CD4-positive, alpha-beta T cell treated with Interleukin-17A for 4 hours (primary cell): ENCODE data around the gene DCBLD1.
"Not testable (repeated sequence)": the region's sequence is repeated elsewhere in the genome, so short reads cannot be mapped to it uniquely, and the experiment has no call there.

Source experiments
- DNase-seq: peaks from one replicate; pipeline ENCODE4 v3.0.0-alpha.2; 2020; ENCODE audit warnings: mixed read lengths

Gene DCBLD1

DNA sequence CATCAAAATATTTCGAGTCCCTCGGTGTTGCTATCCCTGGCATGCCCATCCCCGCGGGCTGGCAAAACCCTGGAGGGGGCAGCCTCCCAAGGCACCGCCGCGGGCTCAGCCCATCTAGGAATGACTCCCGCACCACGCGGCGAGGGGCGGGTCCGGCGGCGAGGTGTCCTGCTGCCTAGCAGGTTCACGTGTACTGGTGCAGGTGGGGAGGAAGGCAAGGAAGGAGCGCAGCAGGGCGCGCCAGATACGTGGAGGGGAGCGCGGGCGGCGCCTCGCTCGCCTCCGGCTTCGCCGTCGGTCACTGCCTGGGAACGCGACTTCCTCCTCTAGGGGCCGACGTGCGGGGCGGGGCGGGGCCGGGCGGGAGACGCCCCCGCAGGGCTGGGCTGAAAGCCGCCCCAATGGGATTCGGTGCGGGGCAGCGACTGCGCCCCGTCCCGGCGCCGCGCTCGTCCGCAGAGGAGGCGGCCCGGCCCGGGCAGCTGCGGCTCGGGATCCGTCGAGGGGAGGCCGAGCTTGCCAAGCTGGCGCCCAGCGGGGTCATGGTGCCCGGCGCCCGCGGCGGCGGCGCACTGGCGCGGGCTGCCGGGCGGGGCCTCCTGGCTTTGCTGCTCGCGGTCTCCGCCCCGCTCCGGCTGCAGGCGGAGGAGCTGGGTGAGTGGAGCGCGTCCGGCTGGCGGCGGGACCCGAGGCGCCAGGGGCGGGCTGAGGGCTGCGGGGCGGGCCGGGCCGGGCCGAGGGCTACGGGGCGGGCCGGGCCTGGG, at the start of gene DCBLD1:
Gene DCBLD1, plus strand, starts transcription at position 435 of the 764 bp plus-strand sequence. Its CDS starts 108 bp downstream, at position 543.
- peak; percentile 66 for DNase-seq

DNA sequence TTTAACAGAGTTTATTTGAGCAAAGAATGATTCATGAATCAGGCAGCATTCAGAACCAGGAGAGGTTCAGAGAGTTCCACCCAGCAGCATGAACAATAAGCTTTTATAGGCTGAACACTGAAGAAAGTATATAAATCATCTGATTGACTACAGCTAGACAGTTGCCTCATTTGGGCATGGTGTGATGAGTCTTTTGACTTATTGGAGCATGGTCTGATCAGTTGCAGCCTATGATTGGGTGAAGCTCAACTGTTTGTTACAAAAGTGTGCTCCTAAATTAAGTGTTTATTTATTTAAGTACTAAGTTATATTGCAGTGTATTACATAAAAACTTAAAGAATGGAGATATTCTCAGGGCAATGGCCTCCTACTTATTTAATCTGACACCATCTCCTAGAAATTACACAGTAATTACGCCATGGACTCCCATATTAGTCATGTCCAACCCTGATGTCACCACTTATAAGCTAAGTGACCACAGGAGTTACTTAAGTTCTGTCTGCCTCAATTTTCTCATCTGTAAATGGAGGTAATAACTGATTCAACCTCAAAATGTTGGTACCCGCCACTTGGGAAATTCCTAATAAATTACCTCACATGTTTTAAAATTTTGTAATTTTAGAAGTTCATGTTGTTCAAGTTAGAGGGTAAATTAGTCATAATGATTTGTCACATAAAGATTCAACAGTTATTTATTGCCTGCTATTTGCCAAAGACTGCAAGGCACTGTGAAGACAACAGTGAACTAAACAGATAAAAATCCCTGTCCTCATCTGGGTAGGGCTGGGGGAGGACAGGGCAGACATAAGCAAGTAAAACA, 41.6 kb upstream of the DCBLD1 start:
- no peak for DNase-seq

DNA sequence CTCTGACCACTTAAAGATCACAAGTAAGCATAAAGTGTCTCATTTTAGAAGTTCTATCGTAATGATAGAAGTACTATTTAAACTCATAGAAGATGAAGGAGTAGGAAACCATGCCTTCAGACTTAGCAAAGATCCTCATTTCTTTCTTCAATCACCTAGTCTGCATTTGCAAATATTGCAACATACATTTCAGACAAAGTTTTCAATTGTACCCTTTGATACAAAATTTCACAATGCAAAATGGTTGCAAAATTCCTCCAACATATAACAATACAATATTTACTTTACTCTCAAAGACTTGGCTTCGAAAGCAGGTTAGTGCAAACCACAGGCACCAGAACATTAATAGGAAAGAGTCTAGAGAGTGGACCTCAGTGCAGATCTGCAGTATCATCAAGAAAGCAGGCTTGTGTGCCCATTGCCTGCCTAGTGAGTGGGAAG, 40.6 kb upstream of the DCBLD1 start:
- DNase-seq = no peak

DNA sequence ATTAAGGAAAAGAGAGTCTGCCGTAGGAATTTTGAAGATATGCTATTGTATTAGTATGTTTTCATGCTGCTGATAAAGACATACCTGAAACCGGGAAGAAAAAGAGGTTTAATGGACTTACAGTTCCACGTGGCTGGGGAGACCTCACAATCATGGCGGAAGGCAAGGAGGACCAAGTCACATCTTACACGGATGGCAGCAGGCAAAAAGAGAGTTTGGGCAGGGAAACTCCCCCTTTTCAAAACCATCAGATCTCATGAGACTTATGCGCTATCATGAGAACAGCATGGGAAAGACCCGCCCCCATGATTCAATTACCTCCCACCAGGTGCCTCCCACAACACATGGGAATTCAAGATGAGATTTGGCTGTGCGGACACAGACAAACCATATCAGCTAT, 40.2 kb upstream of the DCBLD1 start:
- DNase-seq = not testable (repeated sequence)

DNA sequence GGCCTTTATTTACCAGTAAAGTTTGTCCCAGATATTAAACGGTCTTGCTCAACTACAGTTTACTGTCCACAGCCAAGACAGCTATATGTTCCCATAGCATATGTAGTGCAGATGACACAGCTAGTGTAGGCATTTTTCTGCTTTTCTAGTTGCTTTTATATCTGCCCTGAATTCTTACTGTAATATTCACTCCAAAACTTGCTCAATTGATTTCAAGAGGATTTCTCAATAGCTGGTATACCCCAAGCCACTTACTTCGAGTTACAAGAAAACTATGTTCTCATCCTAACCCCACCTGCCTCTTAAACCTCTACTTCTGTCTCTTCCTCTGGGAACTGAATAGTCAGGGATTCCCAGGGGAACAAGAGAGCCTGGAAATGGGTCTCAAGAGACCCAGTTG, 37.9 kb upstream of the DCBLD1 start:
- no peak for DNase-seq

DNA sequence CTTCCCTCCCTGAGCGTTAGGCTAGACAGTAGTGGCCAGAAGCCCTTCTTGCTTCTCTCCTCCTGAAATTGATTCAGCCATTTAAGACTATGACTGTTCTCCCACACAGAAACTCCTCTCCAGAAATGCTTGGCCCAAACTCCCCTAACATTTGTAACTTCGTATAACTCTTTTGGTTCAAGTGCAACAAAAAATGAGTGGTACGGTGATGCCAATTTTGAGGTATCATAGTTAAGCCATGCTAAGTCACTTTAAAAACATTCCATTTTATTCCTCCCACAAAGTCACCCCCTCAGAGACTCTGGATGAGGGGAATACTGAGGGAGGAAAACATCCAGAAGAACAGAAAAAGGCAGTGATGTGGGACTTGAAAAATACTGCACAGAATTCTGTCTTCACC, 35.6 kb upstream of the DCBLD1 start:
- no peak for DNase-seq

DNA sequence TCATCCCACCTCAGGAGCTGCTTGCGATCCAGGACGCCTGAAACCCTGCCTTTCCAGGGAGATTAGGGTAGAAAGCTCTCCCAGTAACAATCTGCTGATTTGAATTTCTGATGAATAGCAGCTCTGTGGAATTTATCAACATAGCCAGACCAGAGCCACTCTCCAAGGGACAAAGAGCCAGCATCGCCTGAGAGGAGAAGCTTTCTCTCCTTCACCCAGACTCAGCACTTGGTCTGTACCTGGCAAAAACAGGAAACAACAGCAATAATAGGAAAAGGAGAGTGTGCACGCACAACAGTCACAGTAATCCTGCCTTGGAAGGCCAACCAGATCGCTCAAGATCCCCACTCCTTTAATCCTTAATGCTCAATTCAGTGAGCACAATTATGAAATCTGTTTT, 34.5 kb upstream of the DCBLD1 start:
- no peak for DNase-seq

DNA sequence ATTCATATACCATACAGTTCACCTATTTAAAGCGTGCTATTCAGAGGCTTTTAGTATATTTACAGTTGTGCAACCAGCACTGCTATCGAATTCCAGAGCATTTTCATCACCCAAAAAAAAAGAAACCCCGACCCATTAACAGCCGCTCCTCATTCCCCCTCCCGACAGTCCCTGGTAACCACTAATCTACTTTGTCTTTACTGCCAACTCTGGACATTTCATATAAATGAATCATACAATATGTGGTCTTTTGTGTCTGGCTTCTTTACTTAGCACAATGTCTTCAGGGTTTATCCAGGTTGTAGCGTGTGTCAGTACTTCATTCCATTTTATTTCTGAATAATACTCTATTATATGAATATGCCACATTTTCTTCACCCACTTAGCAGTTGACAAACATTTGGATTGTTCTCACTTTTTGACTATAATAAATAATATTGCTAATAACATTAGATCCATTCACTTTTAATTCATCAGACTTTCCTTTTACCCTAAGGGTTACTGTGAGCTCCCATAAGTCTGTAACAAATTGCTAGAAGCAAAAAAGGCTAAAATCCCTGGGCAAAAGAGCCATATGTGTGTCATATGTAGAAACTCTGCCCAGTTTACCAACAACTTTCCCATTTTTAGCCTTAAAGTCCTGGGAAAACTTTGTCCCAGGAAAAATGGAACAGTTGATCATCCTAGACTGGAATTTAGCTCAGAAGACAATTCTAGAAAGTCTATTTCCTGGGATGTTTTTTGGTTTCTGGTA, 33.6 kb upstream of the DCBLD1 start:
- DNase-seq = no peak

DNA sequence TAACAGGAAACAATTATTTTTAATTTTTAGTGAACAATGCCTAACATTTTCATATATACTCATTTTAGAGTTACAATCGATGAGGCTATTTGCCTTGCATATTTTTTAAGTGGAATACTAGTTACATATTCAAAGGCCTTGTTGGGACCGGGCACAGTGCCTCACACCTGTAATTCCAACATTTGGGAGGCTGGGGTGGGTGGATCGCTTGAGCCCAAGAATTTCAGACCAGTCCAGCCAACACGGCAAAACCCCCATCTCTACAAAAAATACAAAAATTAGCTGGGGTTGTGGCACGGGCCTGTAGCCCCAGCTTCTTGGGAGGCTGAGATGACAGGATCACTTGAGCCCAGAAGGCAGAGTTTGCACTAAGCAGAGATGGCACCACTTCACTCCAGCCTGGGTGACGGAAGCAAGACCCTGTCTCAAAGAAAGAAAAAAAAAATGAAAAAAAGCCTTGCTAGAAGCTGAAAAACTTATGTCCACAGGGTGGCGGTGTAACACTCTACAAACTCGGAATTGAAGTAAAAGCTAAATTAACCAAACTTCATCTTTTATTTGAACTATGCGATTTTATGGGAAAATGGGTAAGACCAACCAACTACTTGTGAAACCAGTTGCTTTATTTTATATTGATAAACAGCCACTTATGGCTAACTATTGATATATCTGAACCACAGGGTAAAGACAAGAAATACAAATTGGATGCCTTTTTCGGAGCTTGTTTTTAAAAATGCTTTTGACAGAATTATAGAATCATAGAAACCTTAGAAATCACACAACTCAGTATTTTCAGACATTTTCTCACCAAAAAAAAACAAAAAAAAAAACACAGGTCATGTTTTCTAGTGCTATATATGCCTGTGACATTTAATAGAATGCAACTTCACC, 32.7 kb upstream of the DCBLD1 start:
- DNase-seq = peak; percentile 76

DNA sequence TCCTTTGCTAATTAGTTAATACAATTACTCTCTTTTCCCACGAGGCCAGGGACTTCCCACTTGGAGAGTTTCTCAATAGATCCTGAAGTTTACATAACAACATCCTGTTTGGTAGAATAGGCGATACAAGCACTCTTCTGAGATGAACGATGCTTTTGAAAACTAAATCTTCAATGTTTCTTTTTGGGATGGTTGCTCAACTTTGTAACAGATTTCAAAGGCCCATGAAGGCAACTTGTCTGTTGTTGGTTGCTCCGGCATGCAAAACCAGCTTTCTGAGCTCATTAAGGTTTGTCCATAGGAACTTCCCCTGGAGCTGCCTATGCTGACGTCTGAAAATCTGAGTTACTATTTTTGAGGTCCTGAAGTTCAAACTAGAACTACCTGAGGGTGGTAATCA, 30.8 kb upstream of the DCBLD1 start:
- no peak for DNase-seq

DNA sequence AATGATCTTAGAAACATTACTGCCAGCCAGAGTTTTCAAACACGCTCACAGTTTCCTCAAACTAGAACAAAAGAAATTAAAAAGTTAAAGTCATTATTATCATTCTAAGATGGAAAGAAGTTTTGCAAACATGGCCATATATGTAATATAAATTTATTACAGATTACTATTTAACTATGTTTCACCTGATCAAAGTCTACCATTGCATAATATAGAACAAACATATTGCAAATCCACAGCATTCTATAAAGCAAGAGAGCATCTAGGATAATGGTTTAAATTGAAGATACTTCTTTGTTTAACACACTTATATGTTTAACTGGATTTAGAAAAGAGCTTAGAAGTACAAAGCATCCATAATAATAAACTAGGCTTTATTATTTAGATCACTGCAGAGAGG, 26.2 kb upstream of the DCBLD1 start:
- no peak for DNase-seq

DNA sequence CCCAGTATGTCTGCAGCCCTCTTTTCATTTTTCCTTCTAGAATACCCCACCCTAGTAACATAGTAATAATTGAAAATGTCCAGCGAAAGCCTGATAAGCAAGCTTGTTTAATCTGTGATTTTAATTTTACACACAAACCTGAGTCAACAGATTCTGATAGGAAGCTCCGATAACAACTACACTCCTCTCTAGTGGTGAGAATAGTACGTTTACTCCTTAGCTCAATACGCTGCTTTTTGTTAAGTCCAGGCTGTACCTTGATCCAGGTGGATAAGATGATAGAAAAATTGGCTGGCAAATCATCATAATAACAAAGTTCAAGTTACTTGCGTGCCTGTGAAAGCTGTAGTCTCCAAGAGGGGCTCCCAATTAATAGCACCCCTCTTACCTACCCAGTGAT, 25.5 kb upstream of the DCBLD1 start:
- DNase-seq = no peak

DNA sequence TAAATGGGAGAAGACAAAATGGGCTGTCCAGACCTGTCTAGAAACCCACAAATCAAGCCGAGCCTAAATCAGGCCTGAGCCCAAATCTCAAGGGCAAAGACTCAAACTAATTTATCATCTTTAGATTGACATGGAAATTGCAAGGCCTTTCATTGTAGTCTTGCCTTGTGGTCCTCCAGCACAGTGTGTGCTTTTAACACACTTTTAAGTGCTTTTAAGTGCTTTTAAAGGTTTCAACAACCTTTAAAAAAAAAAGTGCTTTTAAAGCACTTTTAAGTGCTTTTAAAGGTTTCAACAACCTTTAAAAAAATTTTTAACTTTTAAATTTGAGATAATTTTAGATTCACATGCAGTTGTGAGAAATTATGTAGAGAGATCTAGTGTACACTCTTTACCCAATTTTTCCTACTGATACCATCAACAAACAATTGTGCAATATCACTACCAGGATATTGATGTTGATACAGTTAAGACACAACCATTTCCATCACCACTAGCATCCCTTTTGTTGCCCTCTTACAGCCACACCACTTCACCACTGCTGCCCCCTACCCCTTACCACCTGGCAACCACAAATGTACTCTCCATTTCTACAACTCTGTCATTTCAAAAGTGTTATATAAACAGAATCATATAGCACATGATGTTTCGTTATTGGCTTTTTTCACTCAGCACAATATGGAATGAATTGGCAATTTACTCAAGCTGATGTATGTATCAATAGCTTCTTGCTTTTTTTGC, 23.1 kb upstream of the DCBLD1 start:
- no peak for DNase-seq

DNA sequence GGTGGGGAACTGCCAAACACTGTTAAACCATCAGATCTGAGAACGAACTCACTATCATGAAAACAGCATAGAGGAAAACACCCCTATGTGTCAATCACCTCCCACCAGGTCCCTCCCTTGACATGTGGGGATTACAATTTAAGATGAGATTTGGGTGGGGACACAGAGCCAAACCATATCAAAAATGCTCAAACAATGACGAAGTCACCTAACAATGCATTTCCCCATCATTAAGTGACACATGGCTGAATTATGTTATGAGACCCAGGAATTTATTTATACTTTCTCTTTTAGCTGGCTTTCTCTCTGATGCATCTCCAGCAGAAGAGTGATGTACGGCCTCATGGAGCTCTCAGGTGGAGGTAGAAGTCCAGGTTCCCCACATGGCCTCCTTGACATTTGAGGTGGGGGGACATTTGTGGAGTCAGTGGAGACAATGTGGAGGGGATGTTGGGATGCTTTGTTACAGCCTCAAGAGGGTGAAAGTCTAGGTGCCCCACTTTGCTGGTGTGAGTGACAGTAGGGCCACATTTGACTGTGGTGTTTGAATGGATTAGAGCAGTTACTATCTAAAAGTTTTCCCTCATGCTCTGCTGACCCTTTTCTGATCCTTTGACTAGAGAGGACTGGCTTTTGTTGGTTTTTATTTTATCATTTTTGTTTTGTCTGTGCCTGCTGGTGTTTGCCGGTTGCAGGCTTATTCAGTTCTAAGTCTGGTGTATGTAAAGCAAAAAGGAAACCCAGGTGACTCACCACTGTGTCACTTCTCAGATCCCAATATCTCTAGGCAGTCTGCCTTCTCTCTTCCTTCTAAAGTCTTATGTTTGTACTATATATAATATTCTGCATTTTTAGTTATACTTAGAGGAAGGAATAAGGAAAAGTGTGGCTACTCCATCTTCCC, 18.5 kb upstream of the DCBLD1 start:
- DNase-seq = no peak

DNA sequence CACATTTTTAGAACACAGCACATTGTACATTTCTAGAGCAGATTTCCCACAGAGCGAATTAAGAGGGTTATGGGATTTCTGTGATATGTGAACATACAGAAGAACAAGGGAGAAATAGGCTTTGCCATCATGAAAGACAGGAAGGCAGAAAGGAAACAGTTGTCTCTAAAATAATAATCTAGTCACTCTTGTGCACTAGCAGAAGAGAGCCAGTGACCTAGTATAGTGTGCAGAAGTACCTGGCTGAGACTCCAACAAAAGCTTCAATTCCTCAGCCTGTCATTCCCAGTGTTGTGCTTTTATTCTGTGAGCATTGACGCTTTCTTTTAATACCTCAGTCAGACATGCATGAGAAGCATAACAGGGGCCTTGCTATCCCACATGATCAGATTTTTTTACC, 17.8 kb upstream of the DCBLD1 start:
- no peak for DNase-seq

DNA sequence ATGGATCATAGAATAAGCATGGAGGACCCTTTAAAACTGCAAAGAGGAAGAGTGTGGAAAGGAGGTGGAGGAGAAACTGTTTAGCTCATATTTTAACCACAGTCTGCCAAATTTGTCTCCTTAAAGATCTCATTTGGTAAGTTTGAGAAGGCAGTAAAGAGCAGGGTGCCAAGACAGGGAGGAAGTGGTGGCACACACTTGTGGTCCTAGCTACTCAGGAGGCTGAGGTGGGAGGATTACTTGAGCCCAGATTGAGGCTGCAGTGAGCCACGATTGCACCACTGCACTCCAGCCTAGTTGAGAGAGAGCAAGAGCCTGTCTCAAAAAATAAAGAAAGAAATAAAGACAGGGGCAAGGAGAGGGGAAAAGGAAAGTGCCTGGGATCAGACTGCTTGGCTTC, 16.8 kb upstream of the DCBLD1 start:
- no peak for DNase-seq

DNA sequence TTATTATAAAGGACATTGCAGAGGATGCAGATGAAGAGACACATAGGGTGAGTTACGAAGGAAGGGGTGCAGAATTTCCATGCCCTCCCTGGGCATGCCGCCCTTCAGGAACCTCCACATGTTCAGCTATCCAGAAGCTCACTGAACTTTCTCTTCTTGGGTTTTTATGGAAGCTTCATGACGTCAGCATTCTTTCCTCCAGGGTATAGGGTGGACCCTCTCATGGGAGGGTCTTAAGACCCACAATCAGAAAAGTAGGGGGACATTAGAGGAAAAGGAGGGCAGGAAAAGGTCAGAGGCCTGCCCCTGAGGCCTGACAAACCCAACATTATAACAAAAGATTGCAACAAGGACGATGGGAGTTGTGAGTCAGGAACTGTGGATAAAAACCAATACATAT, 14.6 kb upstream of the DCBLD1 start:
- no peak for DNase-seq

DNA sequence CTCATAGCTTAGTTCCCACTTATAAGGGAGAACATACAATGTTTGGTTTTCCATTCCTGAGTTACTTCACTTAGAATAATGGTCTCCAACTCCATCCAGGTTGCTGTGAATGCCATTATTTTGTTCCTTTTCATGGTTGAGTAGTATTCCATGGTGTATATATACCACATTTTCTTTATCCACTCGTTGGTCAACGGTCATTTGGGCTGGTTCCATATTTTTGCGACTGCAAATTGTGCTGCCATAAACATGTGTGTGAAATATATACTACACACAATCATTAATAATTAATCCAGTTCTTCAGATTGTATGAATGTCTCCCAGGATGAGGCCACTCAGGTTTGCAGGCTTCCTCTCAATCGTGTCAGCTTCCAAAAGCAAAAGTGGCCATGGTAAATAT, 13.9 kb upstream of the DCBLD1 start:
- not testable (repeated sequence) for DNase-seq

DNA sequence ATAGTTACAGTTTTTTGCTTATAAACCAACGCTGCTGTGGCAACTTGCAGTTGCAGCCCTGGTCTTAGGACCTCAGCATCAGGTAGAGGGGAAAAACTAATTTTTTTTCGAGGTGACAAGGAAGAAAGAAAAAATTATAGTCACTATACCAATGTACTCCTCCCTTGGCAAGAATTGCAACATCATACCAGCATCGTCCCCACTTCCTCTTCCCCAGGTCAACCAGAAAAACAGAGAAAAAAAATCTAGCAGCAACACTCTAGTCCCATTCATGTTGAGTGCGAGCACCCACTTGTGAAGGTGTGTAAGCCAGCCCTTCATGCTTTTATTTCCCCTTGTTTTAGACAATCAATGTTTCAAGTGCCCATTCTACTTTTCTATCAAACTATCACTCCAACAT, 13.1 kb upstream of the DCBLD1 start:
- DNase-seq = no peak

DNA sequence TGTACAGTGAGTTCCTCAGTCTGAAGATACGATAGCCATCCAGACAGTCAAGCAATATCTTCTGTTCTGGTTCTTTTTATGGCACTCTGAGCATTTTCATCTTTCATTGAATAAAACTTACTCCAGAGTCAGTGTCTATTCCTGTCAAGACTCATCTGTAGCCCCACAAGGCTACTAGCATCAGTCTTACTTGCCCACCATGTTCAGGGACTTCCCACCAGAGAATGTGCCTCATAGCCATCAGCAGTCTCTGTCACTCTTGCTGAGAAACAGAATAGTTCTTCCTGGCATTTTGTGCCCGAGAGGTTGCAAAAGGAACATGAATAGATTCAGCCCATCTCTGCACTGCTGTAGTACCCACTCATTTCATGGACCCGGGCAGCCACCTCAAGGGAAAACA, 12.7 kb upstream of the DCBLD1 start:
- no peak for DNase-seq

DNA sequence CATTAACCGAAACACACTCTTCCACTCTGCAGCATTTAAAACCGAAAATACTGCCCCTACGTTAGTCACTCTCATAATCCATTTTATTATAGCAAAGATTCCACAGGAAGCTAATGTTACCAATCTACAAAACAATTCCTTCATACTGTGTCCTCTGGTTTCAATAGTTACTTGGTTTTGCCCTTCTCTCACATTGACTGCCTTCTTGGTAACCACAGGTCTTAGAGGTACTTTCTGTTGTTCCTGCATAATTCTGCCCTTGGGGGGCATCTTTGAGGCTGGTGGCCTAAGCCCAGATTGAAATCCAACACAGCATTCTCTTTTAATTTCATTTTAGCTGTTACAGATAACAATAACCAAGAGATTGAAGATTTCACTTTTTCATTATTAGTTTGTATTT, 9.8 kb upstream of the DCBLD1 start:
- no peak for DNase-seq
